Calu3 (cell line): Measurements from ENCODE around the gene CYB5R4. TPM values are rescaled to one million over a fixed set of nuclear protein-coding genes. Genes with fewer than 3 reads are reported as not detected.

Experiments
- BruUV-seq: library from RNA; stranded (reverse); fragments of 400-500 nt; replicated peaks from 2 replicates; lab custom pipeline; 2021; lab: Mats Ljungman, UMichigan
- CTCF ChIA-PET: fragments of 300-600 bp; sonication (Branson Sonifier 250); formaldehyde crosslinking; loops from one replicate; lab custom pipeline; 2022; ENCODE audit warnings: antibody characterized with exemption; lab: Charles Lee
- DNase-seq: peaks from one replicate; pipeline ENCODE4 v3.0.0; 2022
- H3K27ac Mint-ChIP-seq: one replicate; pipeline ENCODE4 v1.8.0; 2022; ENCODE audit warnings: mixed read lengths; ENCODE audit not compliant: unreplicated experiment
- H3K27me3 Mint-ChIP-seq: one replicate; pipeline ENCODE4 v1.8.0; 2022; ENCODE audit warnings: mixed read lengths; ENCODE audit not compliant: unreplicated experiment
- H3K36me3 Mint-ChIP-seq: one replicate; pipeline ENCODE4 v1.8.0; 2022; ENCODE audit warnings: mild to moderate bottlenecking, moderate library complexity, mixed read lengths; ENCODE audit not compliant: insufficient read depth, unreplicated experiment
- H3K4me1 Mint-ChIP-seq: one replicate; pipeline ENCODE4 v1.8.0; 2022; ENCODE audit warnings: mild to moderate bottlenecking, low read depth, mixed read lengths; ENCODE audit not compliant: unreplicated experiment
- H3K4me3 Mint-ChIP-seq: one replicate; pipeline ENCODE4 v1.8.0; 2022; ENCODE audit warnings: mild to moderate bottlenecking, low read depth, moderate library complexity, mixed read lengths; ENCODE audit not compliant: unreplicated experiment
- H3K9me3 Mint-ChIP-seq: one replicate; pipeline ENCODE4 v1.8.0; 2022; ENCODE audit warnings: low read depth, mixed read lengths; ENCODE audit not compliant: unreplicated experiment
- intact Hi-C: fragments of 100-400 bp; cut with micrococcal nuclease; formaldehyde crosslinking; loops from one replicate; pipeline ENCODE4 v1.10.0; 2022; ENCODE audit not compliant: unreplicated experiment
- total RNA-seq: library from RNA; stranded (reverse); gene quantifications from 2 replicates; pipeline ENCODE4 v1.2.3, GENCODE V29; 2022
- TF ChIP-seq, protein P1 (sequence below): fragments of 200-600 bp; IDR thresholded peaks from one replicate; pipeline ENCODE4 v1.8.0; 2022; ENCODE audit warnings: antibody characterized with exemption; ENCODE audit not compliant: unreplicated experiment

Gene CYB5R4
- total RNA-seq, 1 experiment from 2014 or later = 28.3 TPM

DNA sequence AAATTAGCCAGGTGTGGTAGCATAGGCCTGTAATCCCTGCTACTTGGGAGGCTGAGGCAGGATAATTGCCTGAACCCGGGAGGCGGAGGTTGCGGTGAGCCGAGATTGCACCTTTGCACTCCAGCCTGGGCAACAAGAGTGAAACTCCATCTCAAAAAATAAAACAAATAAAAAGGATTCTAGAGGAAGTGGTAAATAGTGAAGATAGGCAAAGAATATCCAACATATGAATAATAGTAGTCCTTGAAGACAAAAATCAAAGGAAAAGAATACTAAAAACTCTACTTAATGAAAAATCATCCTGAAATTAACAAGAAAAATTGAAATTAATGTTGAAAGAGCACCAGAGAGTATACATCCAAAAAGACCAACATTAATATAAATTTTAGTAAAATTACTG, 107.0 kb downstream of the CYB5R4 start:
- CTCF ChIA-PET = no interaction called here
- DNase-seq = no peak
- Mint-ChIP-seq H3K27me3 (no peaks in the 10 kb centered on the region), H3K9me3 (peaks cover 6% of the 10 kb centered on the region), H3K4me3 (no peak overlapping the region), H3K36me3 (peaks cover 3% of the 10 kb centered on the region), H3K4me1 (no peaks in the 10 kb centered on the region), H3K27ac (no peak overlapping the region)
- intact Hi-C loops = no loop called here
- TF ChIP-seq, protein P1, sequence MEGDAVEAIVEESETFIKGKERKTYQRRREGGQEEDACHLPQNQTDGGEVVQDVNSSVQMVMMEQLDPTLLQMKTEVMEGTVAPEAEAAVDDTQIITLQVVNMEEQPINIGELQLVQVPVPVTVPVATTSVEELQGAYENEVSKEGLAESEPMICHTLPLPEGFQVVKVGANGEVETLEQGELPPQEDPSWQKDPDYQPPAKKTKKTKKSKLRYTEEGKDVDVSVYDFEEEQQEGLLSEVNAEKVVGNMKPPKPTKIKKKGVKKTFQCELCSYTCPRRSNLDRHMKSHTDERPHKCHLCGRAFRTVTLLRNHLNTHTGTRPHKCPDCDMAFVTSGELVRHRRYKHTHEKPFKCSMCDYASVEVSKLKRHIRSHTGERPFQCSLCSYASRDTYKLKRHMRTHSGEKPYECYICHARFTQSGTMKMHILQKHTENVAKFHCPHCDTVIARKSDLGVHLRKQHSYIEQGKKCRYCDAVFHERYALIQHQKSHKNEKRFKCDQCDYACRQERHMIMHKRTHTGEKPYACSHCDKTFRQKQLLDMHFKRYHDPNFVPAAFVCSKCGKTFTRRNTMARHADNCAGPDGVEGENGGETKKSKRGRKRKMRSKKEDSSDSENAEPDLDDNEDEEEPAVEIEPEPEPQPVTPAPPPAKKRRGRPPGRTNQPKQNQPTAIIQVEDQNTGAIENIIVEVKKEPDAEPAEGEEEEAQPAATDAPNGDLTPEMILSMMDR = no peak
- BruUV-seq = no TSS peak

DNA sequence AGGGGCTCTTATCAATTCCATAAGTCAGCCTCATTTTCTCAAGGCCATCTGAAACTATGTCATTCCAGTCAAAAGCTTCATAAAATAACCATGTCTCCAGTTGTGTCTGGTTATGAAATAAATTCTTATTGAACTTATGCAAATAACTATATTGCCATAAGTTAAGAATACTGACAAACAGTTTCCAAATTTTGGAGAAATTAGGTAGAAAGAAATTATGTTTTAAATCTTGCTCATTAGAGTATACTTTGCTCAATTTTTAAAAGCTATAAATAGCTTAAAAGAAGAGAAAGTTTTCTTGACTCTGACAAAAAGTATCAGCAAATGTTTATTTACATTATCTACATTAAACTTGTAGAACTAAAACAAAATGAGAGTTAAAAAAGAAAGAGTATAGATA, 111.1 kb downstream of the CYB5R4 start:
- CTCF ChIA-PET = interaction anchor here (0.5 to 1.7 kb wide), 2 partner anchors 12 to 554 kb away, joined by 3 read pairs; no protein-coding TSS in a partner anchor

DNA sequence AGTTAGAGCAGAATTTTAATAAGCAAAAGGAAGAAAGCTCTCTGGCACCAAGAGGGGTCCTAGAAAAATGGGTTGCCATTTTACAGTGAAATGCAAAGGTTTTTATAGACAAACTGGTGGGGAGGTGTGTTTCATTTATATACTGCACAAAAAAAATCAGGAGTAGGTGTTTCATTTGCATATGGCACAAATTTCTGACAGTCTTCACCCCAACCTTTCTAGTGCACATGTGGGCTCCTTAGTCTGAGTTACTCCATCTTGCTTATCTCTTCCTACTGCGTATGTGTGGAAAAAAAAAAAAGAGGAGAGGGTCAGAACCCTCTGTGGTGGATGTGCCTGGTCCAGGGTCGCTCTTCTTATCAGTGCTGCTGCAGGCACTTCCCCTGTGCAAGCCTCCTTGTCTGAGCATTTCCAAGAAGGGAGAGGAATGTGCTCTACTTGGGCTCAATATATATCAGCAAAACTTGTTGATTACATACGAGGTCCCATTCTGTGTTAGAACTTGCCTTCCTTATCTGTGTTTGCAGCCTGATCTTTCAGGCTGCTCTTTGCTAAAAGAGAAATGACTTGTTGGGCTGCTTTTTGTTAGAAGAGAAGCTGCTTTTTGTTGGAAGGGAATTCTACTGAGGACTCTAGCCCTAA, 115.0 kb downstream of the CYB5R4 start:
- CTCF ChIA-PET = no interaction called here
- intact Hi-C loops = no loop called here
- TF ChIP-seq, protein P1 = no peak
- Mint-ChIP-seq H3K9me3 (no peaks in the 10 kb centered on the region), H3K4me1 (no peaks in the 10 kb centered on the region), H3K27ac (no peak overlapping the region), H3K36me3 (peaks cover 5% of the 10 kb centered on the region), H3K27me3 (no peaks in the 10 kb centered on the region), H3K4me3 (no peak overlapping the region)
- BruUV-seq = no TSS peak
- DNase-seq = no peak

More for the DNA sequence above, 111.1 kb downstream of the CYB5R4 start:
- DNase-seq = no peak
- H3K4me1 Mint-ChIP-seq = no peaks in the 10 kb centered on the region
- no peak overlapping the region for H3K4me3 Mint-ChIP-seq
- no peaks in the 10 kb centered on the region for H3K9me3 Mint-ChIP-seq
- TF ChIP-seq, protein P1 = no peak
- no TSS peak for BruUV-seq
- intact Hi-C loops = no loop called here
- no peaks in the 10 kb centered on the region for H3K27me3 Mint-ChIP-seq
- no peak overlapping the region for H3K27ac Mint-ChIP-seq
- H3K36me3 Mint-ChIP-seq = peaks cover 6% of the 10 kb centered on the region

DNA sequence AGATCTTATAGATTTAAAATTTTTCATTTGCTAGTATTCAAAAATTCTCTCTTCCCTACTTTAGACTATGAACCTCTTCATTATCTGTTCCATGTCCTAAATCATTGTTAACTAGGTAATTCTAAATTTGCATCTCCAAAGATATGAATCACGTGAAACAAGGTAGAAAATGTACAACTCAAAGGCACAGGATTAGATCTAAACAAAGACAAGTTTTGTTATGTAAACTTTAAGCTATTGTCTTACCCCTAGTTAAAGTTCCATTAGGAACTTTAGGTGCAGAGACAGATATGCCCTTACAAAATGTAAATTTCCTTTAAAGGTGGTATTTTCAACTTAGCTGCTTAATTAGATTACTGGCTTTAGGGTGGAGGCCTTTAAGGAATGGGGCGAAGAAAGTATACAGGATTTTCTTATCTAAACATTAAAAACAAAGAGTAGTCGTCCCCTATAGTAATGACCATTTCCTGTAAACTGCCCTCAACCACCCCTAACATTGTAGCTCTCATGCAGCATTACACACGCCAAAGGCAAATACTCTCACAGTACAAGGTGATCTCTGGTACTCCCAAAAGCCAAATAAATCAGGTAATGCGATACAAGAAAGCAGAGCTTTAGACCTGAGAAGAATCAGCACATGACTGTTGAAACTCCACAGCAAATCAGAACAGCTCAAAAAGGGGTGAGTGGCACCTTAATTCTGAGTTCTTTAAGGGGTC, 116.7 kb downstream of the CYB5R4 start:
- CTCF ChIA-PET = no interaction called here
- H3K9me3 Mint-ChIP-seq = peaks cover 3% of the 10 kb centered on the region
- TF ChIP-seq, protein P1 = no peak
- no peak for DNase-seq
- H3K27me3 Mint-ChIP-seq = no peaks in the 10 kb centered on the region
- peaks cover 5% of the 10 kb centered on the region for H3K36me3 Mint-ChIP-seq
- no peak overlapping the region for H3K4me3 Mint-ChIP-seq
- H3K27ac Mint-ChIP-seq = no peak overlapping the region
- intact Hi-C loops = no loop called here
- no peaks in the 10 kb centered on the region for H3K4me1 Mint-ChIP-seq
- BruUV-seq = no TSS peak
